Activated T-helper 17 cell treated with anti-CD3 and anti-CD28 coated beads, Interleukin-2, amount 50 U/mL, for 72 hours (primary cell): ENCODE measurements around the gene SLC6A19. TPM values are rescaled to one million over a fixed set of nuclear protein-coding genes. Genes with fewer than 3 reads are reported as not detected.

Experiments used
- ATAC-seq: fragments of 150-1000 bp; cut with Tn5 transposase; replicated peaks from 2 replicates; pipeline ENCODE4 v1.10.0; 2021; ENCODE audit warnings: mild to moderate bottlenecking, moderate library complexity
- H3K27ac Mint-ChIP-seq: one replicate; pipeline ENCODE4 v1.8.0; 2022; ENCODE audit warnings: mixed read lengths
- H3K27me3 Mint-ChIP-seq: one replicate; pipeline ENCODE4 v1.8.0; 2022; ENCODE audit warnings: mixed read lengths
- H3K36me3 Mint-ChIP-seq: one replicate; pipeline ENCODE4 v1.8.0; 2022; ENCODE audit warnings: low read depth, mild to moderate bottlenecking, mixed read lengths
- H3K4me1 Mint-ChIP-seq: one replicate; pipeline ENCODE4 v1.8.0; 2022; ENCODE audit warnings: mixed read lengths
- H3K4me3 Mint-ChIP-seq: one replicate; pipeline ENCODE4 v1.8.0; 2022; ENCODE audit warnings: mild to moderate bottlenecking, mixed read lengths
- H3K9me3 Mint-ChIP-seq: one replicate; pipeline ENCODE4 v1.8.0; 2022; ENCODE audit warnings: mixed read lengths
- total RNA-seq, 2 donors: library from RNA; stranded (reverse); gene quantifications; one replicate each; pipeline ENCODE4 v1.2.3, GENCODE V29; 2022

The SLC6A19 gene
- total RNA-seq, 2 donors from 2014 or later: not detected

- no peak for ATAC-seq
- no peak overlapping the region for H3K4me3 Mint-ChIP-seq
- peaks cover 45% of the 10 kb centered on the region for H3K27me3 Mint-ChIP-seq
- no peaks in the 10 kb centered on the region for H3K36me3 Mint-ChIP-seq
- H3K4me1 Mint-ChIP-seq: peaks cover 6% of the 10 kb centered on the region
- peaks cover 5% of the 10 kb centered on the region for H3K9me3 Mint-ChIP-seq
- no peak overlapping the region for H3K27ac Mint-ChIP-seq
Observed at GRCh38 chr5:1162276-1162675, 39.1 kb upstream of the SLC6A19 start.

- no peaks in the 10 kb centered on the region for H3K36me3 Mint-ChIP-seq
- H3K4me3 Mint-ChIP-seq: no peak overlapping the region
- H3K9me3 Mint-ChIP-seq: peaks cover under 1% of the 10 kb centered on the region
- H3K27ac Mint-ChIP-seq: no peak overlapping the region
- peaks cover 40% of the 10 kb centered on the region for H3K27me3 Mint-ChIP-seq
- peaks cover 2% of the 10 kb centered on the region for H3K4me1 Mint-ChIP-seq
- ATAC-seq: no peak
Observed at GRCh38 chr5:1162751-1163150, 38.6 kb upstream of the SLC6A19 start.

GRCh38 chr5:1163366-1163765 lies 38.0 kb upstream of the SLC6A19 start:
- peaks cover 4% of the 10 kb centered on the region for H3K4me1 Mint-ChIP-seq
- no peak overlapping the region for H3K27ac Mint-ChIP-seq
- no peaks in the 10 kb centered on the region for H3K9me3 Mint-ChIP-seq
- H3K4me3 Mint-ChIP-seq: no peak overlapping the region
- no peaks in the 10 kb centered on the region for H3K36me3 Mint-ChIP-seq
- no peak for ATAC-seq
- peaks cover 40% of the 10 kb centered on the region for H3K27me3 Mint-ChIP-seq

GRCh38 chr5:1163879-1164278 lies 37.5 kb upstream of the SLC6A19 start:
- Mint-ChIP-seq H3K36me3 (no peaks in the 10 kb centered on the region), H3K27ac (no peak overlapping the region), H3K4me1 (peaks cover 4% of the 10 kb centered on the region), H3K4me3 (no peak overlapping the region), H3K9me3 (no peaks in the 10 kb centered on the region), H3K27me3 (peaks cover 36% of the 10 kb centered on the region)
- no peak for ATAC-seq

DNA sequence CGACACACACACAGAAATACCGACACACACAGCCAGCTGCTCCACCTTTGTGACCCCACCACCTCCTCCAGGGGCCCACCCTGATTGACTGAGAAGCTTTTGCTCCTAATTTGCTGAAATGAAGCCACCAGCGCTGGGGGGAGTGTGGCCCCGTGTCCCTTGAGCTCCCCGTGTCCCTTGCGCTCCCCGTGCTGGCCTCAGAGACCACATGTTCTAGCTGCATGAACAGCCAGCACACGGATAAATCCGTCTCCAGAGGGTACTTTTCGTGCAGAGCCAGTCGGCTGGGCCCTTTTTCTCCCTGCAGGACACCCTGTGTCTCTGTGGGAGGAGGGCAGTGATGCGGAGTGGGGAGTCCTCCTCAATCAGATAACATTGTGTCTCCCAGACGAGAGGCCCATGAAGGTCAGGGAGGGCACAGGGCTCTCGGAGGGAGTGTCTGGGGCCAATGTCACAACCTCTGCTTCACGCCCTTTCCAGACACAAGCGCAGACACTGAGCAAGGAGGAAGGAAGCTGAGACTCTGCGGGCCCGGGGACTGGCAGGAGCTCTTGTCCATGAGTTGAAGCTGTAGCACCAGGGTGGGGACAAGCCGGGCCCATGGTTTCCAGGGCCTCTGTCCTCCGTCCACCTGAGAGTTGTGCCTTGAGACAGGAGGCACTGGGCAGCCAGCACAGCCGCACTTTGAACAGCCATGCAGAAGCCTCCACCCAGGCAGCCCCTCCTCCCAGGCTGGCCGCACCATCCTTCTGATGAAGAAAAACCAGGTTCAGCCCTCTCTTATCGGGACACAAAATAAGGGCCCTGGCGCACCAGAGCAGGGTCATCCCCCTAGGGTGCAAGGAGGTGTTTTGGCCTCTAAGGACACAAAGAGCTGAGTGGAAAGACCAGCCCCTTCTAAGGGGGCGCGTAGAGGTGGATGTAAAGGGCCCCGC lies 36.4 kb upstream of the SLC6A19 start:
- H3K27ac Mint-ChIP-seq: no peak overlapping the region
- no peaks in the 10 kb centered on the region for H3K9me3 Mint-ChIP-seq
- no peak for ATAC-seq
- no peaks in the 10 kb centered on the region for H3K36me3 Mint-ChIP-seq
- H3K4me1 Mint-ChIP-seq: peaks cover 4% of the 10 kb centered on the region
- H3K4me3 Mint-ChIP-seq: no peak overlapping the region
- H3K27me3 Mint-ChIP-seq: peaks cover 28% of the 10 kb centered on the region

DNA sequence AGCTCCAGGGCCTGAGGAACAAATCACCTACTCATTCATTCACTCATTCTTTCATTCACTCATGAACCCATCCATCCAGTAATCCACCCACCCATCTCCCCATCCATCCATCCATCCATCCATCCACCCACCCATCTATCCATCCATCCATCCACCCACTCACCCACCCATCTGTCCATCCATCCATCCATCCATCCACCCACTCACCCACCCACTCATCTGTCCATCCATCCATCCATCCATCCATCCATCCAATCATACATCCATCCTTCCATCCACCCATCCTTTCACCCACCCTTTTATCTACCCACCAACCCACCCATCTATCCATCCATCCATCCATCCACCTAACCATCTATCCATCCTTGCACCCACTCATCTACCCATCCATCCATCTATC lies 35.5 kb upstream of the SLC6A19 start:
- H3K4me1 Mint-ChIP-seq: peaks cover 4% of the 10 kb centered on the region
- no peak for ATAC-seq
- H3K27me3 Mint-ChIP-seq: peaks cover 22% of the 10 kb centered on the region
- H3K36me3 Mint-ChIP-seq: no peaks in the 10 kb centered on the region
- H3K4me3 Mint-ChIP-seq: no peak overlapping the region
- H3K27ac Mint-ChIP-seq: no peak overlapping the region
- no peaks in the 10 kb centered on the region for H3K9me3 Mint-ChIP-seq

DNA sequence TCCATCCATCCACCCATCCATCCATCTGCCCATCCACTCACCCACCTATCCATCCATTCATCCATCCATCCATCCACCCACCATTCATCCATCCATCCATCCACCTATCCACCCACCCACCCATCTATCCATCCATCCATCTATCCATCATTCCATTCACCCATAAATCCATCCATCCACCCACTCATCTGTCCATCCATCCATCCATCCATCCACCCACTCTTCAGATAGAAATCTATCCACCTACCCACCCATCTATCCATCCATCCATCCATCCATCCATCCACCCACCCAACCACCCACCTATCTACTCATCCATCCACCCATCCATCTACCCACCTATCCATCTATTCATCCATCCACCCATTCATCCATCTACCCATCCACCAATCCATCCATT lies 35.0 kb upstream of the SLC6A19 start:
- peaks cover 4% of the 10 kb centered on the region for H3K4me1 Mint-ChIP-seq
- peaks cover 22% of the 10 kb centered on the region for H3K27me3 Mint-ChIP-seq
- H3K9me3 Mint-ChIP-seq: no peaks in the 10 kb centered on the region
- ATAC-seq: no peak
- H3K27ac Mint-ChIP-seq: no peak overlapping the region
- no peaks in the 10 kb centered on the region for H3K36me3 Mint-ChIP-seq
- no peak overlapping the region for H3K4me3 Mint-ChIP-seq

GRCh38 chr5:1167361-1167727 lies 34.1 kb upstream of the SLC6A19 start:
- no peak overlapping the region for H3K4me3 Mint-ChIP-seq
- H3K27ac Mint-ChIP-seq: no peak overlapping the region
- no peak for ATAC-seq
- H3K36me3 Mint-ChIP-seq: no peaks in the 10 kb centered on the region
- peaks cover 22% of the 10 kb centered on the region for H3K27me3 Mint-ChIP-seq
- H3K9me3 Mint-ChIP-seq: no peaks in the 10 kb centered on the region
- peaks cover 4% of the 10 kb centered on the region for H3K4me1 Mint-ChIP-seq

DNA sequence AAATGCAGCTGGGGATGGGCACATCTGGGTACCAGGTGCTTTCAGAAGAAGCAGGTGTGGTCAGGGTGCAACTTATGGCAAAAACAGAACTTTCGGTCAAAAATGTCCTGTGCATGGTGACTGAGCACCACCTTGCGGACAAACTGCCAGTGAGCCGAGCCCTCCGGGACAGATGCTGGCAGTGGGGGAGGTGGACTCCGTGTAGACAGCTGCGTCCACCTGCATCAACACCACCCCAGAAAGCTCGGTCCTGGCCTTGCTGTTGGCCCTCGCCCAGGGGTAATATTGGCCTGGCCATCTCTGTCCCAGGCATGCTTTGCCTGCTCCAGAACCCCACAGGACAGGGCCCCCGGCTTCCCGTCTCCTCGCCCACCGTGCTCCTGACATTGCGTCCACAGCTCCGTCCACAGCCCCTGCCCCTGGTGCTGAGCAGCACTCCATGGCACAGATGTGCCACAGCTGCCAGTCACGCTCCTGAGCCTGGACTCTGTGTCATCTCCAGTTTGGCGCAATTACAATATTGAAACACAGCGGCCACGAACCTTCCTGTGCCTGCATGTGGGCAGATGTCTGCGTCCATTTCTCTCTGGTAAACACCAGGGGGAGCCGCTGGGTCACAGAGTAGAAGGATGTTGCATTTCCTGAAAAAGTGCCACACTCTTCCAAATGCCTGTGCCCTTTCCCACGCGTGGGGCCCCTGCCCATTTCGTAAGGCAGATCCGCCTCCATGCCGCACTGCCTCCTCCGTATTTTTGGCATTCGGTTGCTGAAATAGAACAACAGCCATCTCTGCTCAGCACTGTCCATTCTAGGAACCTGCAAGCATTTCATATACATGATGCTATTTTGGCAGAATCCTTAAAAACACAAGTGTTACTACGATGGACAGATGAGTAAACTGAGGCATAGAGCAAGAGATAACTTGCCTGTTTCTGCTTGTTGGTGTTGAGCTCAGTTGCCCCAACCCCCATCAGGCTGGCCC lies 33.4 kb upstream of the SLC6A19 start:
- peak; percentile 82 for ATAC-seq
- Mint-ChIP-seq H3K4me1 (peaks cover 5% of the 10 kb centered on the region), H3K27me3 (peaks cover 22% of the 10 kb centered on the region), H3K9me3 (no peaks in the 10 kb centered on the region), H3K27ac (no peak overlapping the region), H3K4me3 (peak overlapping the region; percentile 43), H3K36me3 (no peaks in the 10 kb centered on the region)

GRCh38 chr5:1168796-1169195 lies 32.6 kb upstream of the SLC6A19 start:
- Mint-ChIP-seq H3K27ac (no peak overlapping the region), H3K36me3 (no peaks in the 10 kb centered on the region), H3K4me3 (no peak overlapping the region), H3K27me3 (peaks cover 22% of the 10 kb centered on the region), H3K9me3 (no peaks in the 10 kb centered on the region), H3K4me1 (peaks cover 8% of the 10 kb centered on the region)
- ATAC-seq: no peak

DNA sequence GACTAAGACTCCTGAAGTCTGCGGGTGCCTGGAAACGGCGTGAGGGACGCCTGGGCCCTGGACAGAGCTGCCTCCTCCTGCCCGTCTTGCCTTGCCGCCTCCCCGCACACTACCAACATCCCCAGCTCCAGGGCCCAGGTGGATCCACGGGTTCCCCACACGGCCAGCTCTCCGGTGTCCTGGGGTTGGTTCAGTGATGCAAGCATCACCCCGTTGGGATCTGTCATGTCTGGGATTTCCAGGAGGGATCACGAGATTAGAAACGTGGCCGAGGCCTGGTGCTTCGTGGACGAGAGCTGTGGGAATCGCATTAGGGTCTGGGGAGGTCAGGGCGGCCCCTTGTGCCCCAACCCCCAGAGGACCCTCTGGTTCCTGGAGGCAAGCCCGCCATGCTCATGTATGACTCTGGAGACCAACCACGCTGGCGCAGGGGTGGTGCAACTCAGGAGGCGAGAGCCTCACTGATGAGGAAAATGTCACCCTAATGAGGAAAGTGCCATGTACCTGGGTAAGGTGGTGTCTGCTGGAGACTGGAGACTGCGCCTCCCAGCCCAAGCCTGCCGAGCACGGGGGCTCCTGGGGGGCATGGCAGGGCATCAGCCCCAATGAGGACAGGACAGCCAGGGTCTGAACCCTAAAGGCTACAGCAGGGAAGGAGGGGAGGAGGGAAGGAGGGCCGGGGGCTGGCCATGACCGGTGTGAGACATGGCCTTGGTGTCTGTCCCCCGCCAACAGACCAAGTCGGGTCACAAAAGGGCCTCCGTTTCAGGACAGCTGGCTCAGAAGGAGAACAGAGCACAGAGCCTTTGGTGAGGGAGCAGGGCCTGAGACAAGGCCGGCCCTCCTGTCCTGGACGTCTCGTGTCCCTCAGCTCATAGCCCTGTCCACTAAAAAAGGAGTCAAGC lies 31.9 kb upstream of the SLC6A19 start:
- Mint-ChIP-seq H3K9me3 (no peaks in the 10 kb centered on the region), H3K4me1 (peaks cover 8% of the 10 kb centered on the region), H3K27ac (no peak overlapping the region), H3K4me3 (no peak overlapping the region), H3K36me3 (no peaks in the 10 kb centered on the region), H3K27me3 (peaks cover 19% of the 10 kb centered on the region)
- ATAC-seq: no peak

- ATAC-seq: no peak
- Mint-ChIP-seq H3K4me1 (peaks cover 8% of the 10 kb centered on the region), H3K27me3 (peaks cover 9% of the 10 kb centered on the region), H3K9me3 (no peaks in the 10 kb centered on the region), H3K36me3 (no peaks in the 10 kb centered on the region), H3K27ac (no peak overlapping the region), H3K4me3 (no peak overlapping the region)
Observed at GRCh38 chr5:1171340-1171941, 30.0 kb upstream of the SLC6A19 start.

DNA sequence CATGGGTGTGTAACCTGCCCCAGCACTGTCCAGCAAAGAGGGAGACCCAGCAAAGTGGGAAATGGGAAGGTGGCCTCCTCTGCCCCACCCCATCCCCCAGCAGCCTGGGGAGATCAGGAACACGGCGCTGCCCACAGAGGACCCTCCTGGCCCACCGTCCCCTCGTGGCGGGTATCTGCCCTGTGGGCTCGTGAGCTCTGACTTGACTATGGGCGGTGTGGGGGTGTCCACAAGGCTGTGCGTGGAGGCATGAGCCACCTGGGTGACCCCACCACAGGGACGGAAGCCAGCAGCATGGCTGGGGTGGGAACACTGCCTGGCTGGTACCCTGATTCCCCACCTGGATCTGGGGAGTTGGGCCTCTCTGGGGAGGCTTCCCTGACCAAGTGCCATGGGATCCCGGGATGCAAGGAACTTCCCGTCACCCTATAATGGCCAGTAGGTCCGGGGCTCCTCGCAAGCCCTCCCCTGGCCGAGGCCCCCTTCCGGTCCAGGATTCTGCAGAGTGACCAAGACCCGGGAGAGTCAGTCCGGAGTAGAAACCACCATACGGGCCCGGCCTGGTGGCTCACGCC lies 29.3 kb upstream of the SLC6A19 start:
- Mint-ChIP-seq H3K27me3 (peaks cover 5% of the 10 kb centered on the region), H3K36me3 (no peaks in the 10 kb centered on the region), H3K4me1 (peaks cover 8% of the 10 kb centered on the region), H3K4me3 (no peak overlapping the region), H3K9me3 (no peaks in the 10 kb centered on the region), H3K27ac (no peak overlapping the region)
- ATAC-seq: no peak
